HG02884 (cell line): ENCODE results near the gene ZNF618.

Source experiments
- ATAC-seq: cut with Tn5 transposase; IDR thresholded peaks from one replicate; pipeline ENCODE4 v1.9.1; 2021; ENCODE audit warnings: mild to moderate bottlenecking, moderate library complexity; ENCODE audit not compliant: unreplicated experiment

ZNF618 gene

DNA sequence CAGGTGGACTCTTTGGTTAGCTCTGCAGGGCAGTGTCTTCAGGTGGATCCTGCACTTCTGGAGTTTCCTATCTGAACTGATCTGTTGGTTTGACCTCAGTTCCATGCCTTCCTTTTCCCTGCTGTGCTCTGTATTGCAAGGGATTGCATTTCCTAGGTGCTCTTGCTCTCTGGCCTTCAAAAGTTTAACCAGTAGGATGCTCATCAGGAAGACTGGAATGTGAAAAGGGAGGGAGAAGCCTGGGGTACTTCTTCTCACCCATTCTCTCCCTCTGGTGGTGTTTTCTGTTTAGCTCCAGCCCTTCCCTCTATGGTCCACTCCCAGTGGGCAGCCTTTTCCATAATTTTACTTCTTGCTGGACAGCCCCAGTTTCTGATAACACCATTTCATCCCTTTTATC is 78.5 kb downstream of the ZNF618 start:
- no peak for ATAC-seq

DNA sequence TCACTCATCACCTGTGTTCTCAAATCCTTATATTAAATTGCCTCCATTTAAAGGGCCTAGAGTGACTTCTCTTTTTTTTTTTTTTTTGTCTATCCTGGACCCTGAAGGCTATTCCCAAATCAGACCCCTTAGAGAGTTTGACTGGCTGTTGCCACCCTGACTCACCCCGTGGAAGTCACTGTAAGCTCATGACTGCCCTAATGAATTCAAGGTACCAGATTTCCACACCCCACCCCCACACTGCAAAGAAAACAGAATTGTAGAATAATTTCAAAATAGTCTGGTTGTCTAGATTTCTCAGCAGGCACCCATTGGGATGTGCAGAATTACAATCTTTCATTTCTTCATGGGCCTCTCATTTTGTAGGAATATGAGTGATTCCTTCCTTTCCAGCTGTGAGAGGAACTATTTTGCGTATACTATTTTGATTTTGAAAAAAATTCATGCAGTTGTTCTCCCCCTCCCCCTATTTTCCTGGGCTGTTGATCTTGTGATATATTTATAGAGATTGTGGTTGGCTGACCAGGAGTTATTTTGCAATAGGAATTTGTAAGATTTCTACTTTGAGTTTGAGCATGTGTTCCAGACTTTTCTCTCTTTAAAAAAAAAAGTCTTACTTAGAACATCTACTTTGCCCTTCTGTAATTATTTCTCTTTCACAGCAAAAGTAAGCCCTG is 79.1 kb downstream of the ZNF618 start:
- no peak for ATAC-seq

- ATAC-seq: no peak
These were observed 80.8 kb downstream of the ZNF618 start for GRCh38 chr9:113956901-113957300.

GRCh38 chr9:113957351-113957750 is 81.2 kb downstream of the ZNF618 start:
- ATAC-seq: no peak

DNA sequence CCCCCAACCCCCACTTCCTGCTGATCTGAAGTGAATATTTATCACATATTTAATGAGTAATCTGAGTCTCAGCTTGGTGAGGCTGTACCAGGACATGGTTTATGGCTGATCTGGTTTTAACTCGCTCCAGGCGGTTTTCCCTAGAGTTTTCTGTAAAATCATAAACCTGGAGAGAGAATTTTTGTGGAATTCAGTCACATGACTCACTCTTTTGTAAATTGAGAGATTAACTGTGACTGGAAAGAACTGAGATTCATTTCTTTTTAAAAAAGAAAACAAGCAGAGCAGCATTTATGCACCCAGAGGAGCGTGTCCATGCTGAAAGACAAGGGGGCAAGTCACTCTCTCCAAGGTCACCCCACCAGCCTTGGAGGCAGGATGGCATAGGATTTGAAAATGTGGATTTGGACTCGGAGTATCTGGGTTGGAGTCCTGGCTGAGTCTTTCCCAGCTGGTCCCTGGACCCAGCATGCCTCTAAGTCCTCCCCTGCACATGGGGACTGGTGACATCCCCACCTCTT is 81.8 kb downstream of the ZNF618 start:
- ATAC-seq: no peak

DNA sequence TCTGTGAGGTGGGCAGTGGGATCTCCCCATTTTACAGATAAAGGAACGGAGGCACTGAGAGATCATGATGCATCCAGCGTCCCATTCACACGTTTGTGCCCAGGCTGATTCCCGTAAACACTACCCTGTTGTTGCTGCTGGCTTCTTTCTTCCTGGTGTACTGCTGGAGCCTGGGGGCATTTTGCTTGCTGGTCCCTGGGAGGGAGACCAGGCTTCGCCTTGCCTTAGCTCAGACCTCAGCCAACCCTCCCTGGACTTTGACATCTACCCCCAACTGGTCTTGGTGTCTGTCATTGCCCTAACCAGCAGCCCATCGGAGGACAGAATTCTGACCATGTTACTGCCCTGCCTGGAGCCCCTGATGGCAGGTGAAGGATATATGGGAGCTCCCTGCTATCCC is 82.4 kb downstream of the ZNF618 start:
- no peak for ATAC-seq

GRCh38 chr9:113960768-113961167 is 84.7 kb downstream of the ZNF618 start:
- no peak for ATAC-seq

GRCh38 chr9:113962396-113962795 is 86.3 kb downstream of the ZNF618 start:
- ATAC-seq: no peak

DNA sequence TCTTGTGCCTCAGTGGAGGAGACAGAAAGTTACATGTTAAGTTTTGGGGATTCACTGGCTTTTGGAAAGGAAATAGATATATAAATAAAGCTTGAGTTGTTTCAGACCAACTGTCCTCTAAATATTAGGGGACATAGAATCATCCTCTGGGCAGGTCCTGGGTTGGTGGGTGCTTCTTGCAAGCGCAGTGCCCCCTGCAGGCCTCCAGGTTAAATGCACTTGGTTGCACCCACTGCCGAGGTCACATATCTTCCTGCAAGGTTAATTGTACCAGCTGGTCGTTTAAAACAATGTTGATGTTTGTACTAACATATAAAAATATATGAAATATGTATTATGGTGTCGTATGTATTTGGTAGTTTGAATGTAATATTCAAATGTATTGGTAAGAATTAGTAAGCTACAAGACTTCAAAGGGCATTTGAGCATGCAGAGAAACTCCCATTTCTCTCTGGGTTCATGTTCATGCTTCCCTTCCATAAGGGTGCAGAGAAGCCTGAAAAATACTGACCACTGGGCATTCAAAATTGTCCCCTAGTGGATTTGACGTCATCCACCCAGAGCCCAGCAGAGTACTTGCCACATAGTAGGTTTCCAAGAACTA is 87.0 kb downstream of the ZNF618 start:
- ATAC-seq: no peak

DNA sequence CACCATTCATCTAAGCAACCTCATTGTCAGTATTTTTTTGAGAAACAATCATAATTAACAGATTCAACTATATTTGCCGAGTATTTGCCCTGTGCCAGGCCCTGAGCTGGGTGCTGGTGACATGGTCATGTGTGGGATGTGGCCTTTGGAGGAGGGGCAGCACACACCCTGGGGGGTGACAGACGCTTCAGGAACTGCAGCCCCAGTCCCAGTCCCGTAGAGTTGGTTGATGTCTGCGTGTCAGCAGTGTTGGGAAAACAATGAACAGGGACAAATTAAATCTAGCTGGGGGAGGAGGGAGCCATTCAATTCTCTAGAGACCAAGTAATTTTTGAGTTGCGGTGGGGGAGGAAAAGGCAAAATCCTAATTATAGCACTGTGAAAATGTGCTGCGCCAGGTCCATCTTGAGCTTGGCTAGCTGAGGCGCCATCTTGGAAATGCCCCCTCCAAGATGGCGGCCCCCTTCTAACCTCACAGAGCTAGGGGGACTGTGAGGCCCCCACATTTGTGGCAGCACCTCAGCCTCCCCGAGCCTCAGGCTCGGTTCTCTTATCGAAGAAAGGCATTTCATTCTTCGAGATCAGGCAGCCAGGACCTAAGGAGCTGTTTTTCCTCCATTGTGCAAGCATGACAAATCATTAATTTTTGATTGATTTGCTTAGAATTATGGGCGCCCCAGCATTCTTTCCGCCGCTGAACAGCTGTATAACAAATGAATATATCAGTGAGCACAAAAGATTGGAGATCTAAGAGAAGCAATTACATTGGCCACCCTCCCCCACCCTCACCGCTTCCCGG is 87.8 kb downstream of the ZNF618 start:
- no peak for ATAC-seq

DNA sequence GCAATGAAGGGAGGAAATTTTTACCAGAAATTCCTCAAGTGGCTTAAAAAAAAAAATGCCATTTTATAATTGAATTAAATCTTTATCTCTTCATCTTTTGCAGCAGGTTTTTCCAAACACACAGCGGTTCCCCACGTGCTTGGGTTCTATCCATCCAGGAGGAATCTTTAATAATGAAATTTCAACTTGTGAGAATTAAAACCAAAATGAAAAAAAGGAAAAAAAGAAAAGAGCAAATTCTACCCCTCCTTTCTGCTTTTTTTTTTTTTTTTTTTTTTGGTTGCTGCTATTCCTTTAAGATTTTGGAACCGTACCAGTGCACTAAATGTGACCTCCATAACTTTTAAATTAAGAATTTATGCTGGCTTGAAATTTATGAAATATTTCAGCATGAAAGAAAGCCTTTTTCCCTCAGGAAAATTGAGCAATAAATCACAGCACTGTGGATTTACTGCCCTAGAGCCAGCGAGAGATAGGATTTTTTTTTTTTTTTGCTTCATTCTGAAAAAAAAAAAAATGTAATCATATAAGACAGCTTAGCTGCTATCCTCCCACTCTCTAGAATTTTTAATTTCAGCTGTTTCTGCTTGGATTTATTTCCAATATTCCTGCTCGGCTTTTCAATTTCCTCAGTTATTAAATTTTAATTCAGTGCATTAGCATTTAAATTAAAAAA is 88.5 kb downstream of the ZNF618 start:
- ATAC-seq: no peak

DNA sequence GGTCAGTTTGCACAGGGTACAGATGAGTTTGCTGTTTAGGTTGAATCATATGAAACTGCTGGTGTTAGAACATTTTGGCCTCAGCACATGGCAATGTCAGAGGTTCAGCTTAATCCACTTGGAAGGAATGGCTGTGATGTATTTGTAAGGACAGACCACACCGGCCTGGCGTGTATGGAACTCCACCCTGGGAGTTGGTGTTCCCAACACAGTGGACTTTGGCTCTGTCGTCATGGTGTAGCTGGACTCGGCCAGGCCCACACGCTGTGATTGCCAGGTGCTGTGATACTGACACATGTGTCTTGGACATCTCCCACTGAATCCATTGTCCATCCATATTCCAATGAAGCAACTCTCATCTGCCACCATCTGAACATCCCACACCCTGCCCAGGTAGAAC is 90.3 kb downstream of the ZNF618 start:
- ATAC-seq: no peak

GRCh38 chr9:113967380-113967779 is 91.3 kb downstream of the ZNF618 start:
- ATAC-seq: no peak

DNA sequence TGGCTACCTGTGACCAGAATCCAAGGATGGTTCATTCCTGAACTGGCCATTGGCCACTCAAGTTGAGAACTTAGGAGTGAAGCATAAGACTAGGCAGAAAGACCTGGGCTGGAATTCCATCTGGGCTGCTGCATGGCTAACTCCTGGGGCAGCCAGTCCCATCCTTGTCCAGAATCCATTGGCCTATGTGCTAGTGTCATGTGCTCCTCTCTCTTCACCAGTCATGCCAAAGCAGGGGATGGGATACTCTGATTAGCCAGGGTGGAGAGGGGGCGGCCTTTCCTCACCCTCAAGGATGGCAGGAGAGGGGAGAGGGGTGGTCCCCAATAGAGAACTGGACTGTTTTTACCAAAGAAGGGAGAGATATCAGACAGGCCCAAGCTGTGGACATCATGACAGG is 93.2 kb downstream of the ZNF618 start:
- ATAC-seq: no peak

GRCh38 chr9:113973226-113973625 is 97.1 kb downstream of the ZNF618 start:
- ATAC-seq: no peak

GRCh38 chr9:113973963-113974413 is 97.9 kb downstream of the ZNF618 start:
- no peak for ATAC-seq

- no peak for ATAC-seq
These were observed 100.8 kb downstream of the ZNF618 start for GRCh38 chr9:113976915-113977314.

GRCh38 chr9:113978725-113979342 is 102.7 kb downstream of the ZNF618 start:
- ATAC-seq: no peak

GRCh38 chr9:113979343-113980127 is 103.4 kb downstream of the ZNF618 start:
- no peak for ATAC-seq
